Esophagus mucosa (tissue), 1 donor: Measurements from ENCODE around the gene LCE6A. TPM values are rescaled to one million over a fixed set of nuclear protein-coding genes. Genes with fewer than 3 reads are reported as not detected.

Experiments used
- ATAC-seq: fragments of 200-7000 bp; cut with Tn5 transposase; one replicate; pipeline ENCODE4 v1.9.1; 2020
- total RNA-seq: library from RNA; stranded (reverse); gene quantifications from one replicate; pipeline ENCODE4 v1.2.4, GENCODE V29; 2023
- donor health status: DM: yes; HTN: yes; CAD: no.

Gene LCE6A
- total RNA-seq, 1 donor from 2014 or later = not detected

GRCh38 chr1:152876827-152877226, 34.2 kb downstream of the LCE6A start:
- ATAC-seq = no peak

GRCh38 chr1:152878042-152878441, 35.4 kb downstream of the LCE6A start, which contains the start of gene SMCP:
SMCP (plus strand) TSS chr1:152878322; CDS start chr1:152884423, 6,101 bp downstream.
- no peak for ATAC-seq

GRCh38 chr1:152879559-152880198, 37.0 kb downstream of the LCE6A start:
- ATAC-seq = no peak

- ATAC-seq = peak; percentile 85
Observed at GRCh38 chr1:152880316-152880715, 37.7 kb downstream of the LCE6A start.

- peak; percentile 77 for ATAC-seq
Observed at GRCh38 chr1:152880907-152881306, 38.3 kb downstream of the LCE6A start.

- ATAC-seq = peak; percentile 40
Observed at GRCh38 chr1:152884085-152884484, 41.4 kb downstream of the LCE6A start.

- no peak for ATAC-seq
Observed at GRCh38 chr1:152884506-152884905, 41.9 kb downstream of the LCE6A start.

GRCh38 chr1:152884966-152885624, 42.4 kb downstream of the LCE6A start:
- ATAC-seq = no peak

GRCh38 chr1:152886085-152886484, 43.4 kb downstream of the LCE6A start:
- ATAC-seq = no peak

- peak; percentile 73 for ATAC-seq
Observed at GRCh38 chr1:152886758-152887409, 44.2 kb downstream of the LCE6A start.

- ATAC-seq = no peak
Observed at GRCh38 chr1:152888126-152888525, 45.5 kb downstream of the LCE6A start.

Other genes with a start within 250 kb of the LCE6A start
- gene LCE3C, start 242.6 kb upstream of the LCE6A start, total RNA-seq = not detected
- not detected for gene LCE3B, start 229.0 kb upstream of the LCE6A start, total RNA-seq
- gene LCE3A, start 219.8 kb upstream of the LCE6A start, total RNA-seq = not detected
- gene LCE2D, start 179.5 kb upstream of the LCE6A start, total RNA-seq = not detected
- gene LCE2C, start 167.6 kb upstream of the LCE6A start, total RNA-seq = not detected
- gene LCE2B, start 156.7 kb upstream of the LCE6A start, total RNA-seq = not detected
- not detected for gene LCE2A, start 144.5 kb upstream of the LCE6A start, total RNA-seq
- gene LCE4A, start 134.7 kb upstream of the LCE6A start, total RNA-seq = not detected
- 3.6 TPM for gene KPRP, start 84.8 kb upstream of the LCE6A start, total RNA-seq
- gene LCE1F, start 67.7 kb upstream of the LCE6A start, total RNA-seq = not detected
- gene LCE1E, start 56.6 kb upstream of the LCE6A start, total RNA-seq = not detected
- not detected for gene LCE1D, start 46.1 kb upstream of the LCE6A start, total RNA-seq
- gene LCE1C, start 36.2 kb upstream of the LCE6A start, total RNA-seq = 1.00 TPM
- not detected for gene LCE1B, start 30.9 kb upstream of the LCE6A start, total RNA-seq
- not detected for gene LCE1A, start 15.4 kb upstream of the LCE6A start, total RNA-seq
- not detected for gene LCE7A, start 17.1 kb downstream of the LCE6A start, total RNA-seq
- not detected for gene SMCP, start 35.5 kb downstream of the LCE6A start, total RNA-seq
- 145 TPM for gene IVL, start 65.7 kb downstream of the LCE6A start, total RNA-seq
- 3.5 TPM for gene SPRR5, start 104.3 kb downstream of the LCE6A start, total RNA-seq
- gene SPRR4, start 127.8 kb downstream of the LCE6A start, total RNA-seq = not detected
- 1,843 TPM for gene SPRR1A, start 141.2 kb downstream of the LCE6A start, total RNA-seq
- gene SPRR3, start 158.9 kb downstream of the LCE6A start, total RNA-seq = 10,043 TPM
- gene SPRR1B, start 188.3 kb downstream of the LCE6A start, total RNA-seq = 2,894 TPM
- gene SPRR2D, start 198.3 kb downstream of the LCE6A start, total RNA-seq = 1,669 TPM
- 5,244 TPM for gene SPRR2A, start 214.7 kb downstream of the LCE6A start, total RNA-seq
- 27.1 TPM for gene SPRR2B, start 228.8 kb downstream of the LCE6A start, total RNA-seq